SHP77 (cell line): ENCODE data around the gene ICAM1.
A peak's percentile ranks its signal among the peaks of the same experiment; 100 is the strongest.

Experiments
- DNase-seq, 2 experiments: peaks; one replicate each; lab custom pipeline; 2025; lab: John Stamatoyannopoulos, UW

ICAM1 gene

DNA sequence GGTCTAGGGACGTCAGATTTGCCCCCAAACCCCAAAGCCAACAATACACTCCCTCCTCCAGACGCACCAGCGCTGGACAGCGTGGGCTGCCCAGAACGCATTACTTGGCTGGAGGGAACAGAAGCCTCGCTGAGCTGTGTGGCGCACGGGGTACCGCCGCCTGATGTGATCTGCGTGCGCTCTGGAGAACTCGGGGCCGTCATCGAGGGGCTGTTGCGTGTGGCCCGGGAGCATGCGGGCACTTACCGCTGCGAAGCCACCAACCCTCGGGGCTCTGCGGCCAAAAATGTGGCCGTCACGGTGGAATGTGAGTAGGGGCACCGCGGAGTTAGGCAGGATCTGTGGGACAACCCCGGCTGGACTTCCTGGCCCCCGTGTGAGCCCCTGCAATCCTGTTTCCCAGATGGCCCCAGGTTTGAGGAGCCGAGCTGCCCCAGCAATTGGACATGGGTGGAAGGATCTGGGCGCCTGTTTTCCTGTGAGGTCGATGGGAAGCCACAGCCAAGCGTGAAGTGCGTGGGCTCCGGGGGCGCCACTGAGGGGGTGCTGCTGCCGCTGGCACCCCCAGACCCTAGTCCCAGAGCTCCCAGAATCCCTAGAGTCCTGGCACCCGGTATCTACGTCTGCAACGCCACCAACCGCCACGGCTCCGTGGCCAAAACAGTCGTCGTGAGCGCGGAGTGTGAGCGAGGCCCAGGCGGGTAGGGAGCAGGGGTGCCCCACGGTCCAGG, 22.9 kb downstream of the ICAM1 start:
- no peak for DNase-seq

DNA sequence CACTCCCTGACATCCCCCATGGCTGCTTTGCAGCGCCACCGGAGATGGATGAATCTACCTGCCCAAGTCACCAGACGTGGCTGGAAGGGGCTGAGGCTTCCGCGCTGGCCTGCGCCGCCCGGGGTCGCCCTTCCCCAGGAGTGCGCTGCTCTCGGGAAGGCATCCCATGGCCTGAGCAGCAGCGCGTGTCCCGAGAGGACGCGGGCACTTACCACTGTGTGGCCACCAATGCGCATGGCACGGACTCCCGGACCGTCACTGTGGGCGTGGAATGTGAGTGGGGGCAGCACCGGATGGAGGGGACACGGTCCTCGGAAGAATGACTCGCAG, 23.4 kb downstream of the ICAM1 start:
- no peak for DNase-seq

DNA sequence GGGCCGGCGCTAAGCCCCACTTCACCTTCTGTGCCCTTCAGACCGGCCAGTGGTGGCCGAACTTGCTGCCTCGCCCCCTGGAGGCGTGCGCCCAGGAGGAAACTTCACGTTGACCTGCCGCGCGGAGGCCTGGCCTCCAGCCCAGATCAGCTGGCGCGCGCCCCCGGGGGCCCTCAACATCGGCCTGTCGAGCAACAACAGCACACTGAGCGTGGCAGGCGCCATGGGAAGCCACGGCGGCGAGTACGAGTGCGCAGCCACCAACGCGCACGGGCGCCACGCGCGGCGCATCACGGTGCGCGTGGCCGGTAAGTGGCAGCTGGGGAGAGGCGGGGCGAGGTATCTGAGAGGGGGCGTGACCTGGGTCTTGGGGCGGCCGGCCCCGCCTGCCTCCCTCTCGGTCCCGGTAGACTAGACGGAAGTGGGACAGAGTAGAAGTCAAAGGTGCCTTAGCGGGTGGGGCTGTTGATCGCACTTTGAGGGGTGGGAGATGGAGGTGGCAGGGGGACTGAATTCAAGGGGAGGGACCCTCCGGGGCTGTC, 24.5 kb downstream of the ICAM1 start:
- no peak for DNase-seq

DNA sequence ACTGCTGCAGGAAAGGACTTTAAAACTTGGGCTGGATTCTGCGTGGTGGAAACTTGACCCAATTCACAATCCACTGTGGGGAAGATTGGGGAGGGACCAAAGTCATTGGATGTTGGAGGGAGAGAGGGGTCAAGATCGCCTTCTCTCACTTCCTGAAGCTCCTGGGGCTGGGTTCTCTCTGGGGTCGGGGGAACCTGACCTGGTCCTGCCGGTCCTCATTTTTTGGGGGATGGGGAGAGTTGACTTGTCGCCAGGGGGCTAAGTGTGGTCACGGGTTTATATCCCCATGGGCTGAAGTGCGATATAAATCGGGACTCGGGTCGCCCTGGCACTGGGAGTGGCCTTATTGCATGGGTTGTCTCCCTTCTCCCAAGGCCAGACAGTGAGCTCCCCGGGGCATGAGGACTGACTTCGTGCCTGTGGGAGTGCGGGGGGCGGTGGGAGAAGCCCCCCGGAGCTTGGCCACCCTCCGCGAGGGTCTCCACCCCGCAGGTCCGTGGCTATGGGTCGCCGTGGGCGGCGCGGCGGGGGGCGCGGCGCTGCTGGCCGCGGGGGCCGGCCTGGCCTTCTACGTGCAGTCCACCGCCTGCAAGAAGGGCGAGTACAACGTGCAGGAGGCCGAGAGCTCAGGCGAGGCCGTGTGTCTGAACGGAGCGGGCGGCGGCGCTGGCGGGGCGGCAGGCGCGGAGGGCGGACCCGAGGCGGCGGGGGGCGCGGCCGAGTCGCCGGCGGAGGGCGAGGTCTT, 25.1 kb downstream of the ICAM1 start:
- no peak for DNase-seq

DNA sequence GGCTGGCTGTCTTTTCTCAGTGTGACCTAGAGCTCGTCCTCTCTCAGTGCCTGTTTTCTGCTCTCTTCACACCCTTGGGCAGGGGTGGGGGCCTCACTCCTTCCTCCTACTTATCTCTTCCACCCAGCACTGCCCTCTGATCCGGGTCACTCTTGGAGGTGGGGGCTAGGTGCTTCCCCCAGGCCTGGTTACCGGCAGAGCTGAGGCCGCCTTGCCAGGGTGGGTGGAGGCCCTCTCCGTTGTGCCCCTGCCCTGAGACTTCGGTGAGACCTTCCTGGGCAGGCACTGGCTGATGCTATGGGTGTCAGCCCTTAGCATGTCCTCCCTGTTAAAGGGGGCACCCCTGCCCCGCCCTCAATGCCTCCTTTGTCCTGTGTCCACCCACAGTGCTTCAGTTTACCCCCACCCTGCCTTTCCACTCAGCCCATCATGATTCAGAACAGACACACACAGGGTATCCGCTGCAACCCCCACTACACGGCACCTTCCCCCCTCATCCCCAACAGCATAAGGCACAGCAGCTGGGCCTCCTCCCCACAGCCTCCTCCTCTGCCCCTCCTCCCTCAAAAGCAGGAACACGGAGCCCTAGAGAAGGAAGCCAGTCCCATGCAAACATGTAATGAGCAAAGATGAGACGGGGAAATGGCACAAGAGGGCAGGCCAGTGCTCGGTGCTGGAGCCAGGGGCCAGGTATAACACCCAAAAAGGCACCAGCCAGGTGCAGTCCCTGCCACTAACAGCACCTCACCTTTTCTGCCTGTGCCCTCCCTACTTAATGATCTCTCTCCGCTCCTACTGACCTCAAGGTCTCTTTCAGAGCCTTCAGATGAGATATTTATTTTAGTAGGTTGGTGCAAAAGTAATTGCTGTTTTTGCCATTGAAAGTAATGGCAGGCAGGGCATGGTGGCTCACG, 28.9 kb downstream of the ICAM1 start:
- DNase-seq: no peak

DNA sequence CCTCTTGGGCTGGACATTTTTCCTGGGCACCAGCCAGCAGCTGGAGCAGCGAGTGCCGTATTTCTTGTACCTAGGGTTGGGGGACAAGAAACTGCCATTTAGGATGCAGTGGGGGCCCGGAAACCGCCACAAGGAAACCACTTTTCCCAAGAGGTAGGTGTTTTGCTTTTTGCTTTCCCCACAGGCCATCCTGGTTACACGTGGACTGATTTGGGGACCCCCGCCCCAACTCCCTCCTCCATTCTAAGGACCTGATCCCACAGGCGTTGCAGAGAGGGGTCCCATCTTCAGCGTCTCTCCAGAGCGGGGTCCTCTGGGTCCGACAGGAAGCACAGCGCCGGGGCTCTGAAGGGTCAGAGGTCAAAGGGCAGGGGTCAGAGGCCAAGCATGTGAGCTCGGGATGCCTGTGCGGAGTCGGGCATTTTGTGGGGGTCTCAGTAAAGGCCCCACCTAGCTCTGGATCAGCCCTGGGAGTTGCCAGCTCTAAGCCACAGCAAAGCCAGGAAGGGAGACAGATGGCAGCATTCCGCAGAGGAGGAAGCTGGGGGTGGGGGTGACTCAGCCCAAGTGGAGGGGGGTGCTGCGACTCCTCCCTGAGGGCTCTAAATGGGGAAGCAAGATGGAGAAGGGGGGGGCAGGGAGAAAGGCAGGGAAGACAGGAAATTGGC, 34.4 kb downstream of the ICAM1 start:
- no peak for DNase-seq

DNA sequence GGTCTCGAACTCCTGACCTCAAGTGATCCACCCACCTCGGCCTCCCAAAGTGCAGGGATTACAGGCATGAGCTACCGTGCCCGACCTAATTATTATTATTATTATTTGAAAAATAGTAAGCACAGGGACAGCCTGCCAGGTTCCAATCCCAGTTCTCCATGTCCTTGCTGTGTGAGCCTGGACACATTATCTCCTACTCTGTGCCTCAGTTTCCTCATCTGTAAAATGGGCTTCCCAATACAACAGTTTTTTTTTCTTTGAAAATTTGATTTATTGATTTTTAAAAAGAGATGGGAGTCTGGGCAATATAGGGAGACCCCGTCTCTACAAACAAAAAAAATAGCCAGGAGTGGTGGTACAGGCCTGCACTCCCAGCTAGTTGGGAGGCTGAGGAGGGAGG, 35.4 kb downstream of the ICAM1 start:
- DNase-seq: no peak

DNA sequence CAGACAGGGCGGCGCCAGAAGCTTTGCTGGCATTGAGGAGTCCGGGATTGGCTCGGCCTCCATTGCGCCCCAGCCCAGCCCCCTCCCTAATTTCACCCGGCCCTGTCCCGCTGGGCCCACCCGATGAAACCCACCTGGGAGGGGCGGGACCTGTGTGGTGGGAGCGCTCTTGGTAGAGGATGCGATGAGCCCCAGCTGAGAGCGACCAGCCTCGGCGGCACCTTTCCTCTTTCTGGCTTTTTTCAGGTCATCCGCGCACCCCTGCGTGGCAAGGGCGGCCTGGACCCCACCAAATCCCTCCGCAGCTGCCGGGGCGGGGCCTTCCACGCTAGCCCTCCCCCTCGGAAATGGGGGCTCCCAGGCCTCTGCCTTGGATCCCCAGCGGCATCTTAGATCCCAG, 38.5 kb downstream of the ICAM1 start, which contains the start of gene ZGLP1:
TSS of gene ZGLP1 (minus strand) at position 393 of the 400 bp plus-strand sequence.
- no peak for DNase-seq

DNA sequence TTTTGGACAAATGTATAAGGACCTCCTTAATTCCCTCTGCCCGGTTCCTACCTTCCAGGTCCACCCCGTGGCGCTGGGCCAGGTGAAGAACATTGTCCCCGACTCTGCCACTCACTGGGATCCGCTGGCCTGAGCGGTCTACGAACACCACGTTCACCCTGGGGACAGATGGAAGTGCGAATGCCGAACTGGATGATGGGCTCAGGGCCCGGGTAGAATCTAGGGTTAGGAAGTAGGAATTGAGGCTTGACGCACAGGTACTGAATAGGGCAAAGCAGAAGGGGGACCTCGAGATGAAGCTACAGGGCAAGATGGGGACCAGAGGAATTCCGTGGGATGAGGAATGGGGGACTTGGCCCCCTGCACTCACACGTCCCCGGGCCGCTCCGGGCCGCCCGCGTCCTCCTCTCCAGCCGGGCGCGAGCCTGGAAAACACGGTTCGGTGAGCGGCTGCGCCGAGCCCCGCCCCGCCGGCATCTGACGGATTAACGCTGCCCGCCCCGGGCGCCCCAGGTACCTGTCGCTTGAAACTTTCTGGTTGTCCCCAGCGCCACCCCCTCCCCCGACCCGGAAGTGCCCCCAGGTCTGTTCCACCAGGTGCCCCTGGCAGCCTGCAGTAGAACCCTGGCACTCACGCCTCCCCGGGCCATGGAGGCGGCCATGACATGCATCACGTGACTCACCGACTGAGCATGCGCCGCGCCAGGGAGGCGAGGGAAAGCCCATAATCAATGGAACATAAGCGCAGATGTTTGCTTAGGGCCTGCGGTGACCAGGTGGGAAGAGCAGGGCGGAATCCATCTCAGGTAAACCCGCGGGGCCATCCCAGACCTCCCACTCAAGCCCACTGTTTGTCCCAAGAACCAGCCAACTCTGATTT, 44.7 kb downstream of the ICAM1 start, which contains the start of gene FDX2:
TSS of gene FDX2 (minus strand) at position 681 of the 880 bp plus-strand sequence. CDS start at position 662, 19 bp downstream.
- DNase-seq: peak; percentile 80 to 86

DNA sequence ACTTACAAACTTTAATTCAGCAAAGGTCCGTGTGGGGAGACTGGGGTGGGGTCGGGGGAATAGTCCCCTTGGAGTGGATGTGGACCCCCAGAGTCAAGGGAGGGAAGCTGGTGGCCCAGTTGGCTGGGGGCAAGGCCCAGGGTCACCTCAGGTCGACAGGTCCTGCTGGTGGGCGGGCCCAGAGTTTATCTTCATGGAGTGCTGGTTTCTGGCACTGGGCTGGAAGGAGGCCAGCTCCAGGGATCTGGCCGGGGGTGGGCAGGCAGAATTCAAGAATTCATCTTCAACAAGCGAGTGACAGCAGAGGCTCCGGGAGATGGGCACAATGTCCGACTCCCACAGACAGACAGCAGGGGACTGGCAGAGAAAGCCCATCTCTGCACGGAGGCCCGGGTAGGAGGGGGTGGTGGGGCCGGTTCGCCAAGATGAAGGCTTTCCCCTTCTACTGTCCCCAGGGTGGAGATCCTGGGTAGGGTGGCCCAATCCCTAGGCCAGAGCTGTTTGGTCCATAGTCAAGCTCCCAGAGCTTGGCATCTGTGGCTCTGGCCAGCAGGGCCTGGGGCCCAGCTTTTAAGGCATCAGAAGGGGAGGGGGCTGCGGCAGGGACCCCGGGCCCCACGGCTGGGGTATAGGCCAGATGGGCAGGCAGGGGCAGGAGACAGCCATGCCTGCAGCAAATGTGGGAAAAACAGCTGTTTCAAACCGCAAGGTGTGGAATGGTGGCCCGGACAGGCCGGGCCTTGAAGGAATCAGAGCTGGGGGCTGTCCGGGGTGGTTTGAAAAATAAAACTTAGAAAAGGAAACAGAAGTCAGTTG, 45.5 kb downstream of the ICAM1 start:
- DNase-seq: no peak

DNA sequence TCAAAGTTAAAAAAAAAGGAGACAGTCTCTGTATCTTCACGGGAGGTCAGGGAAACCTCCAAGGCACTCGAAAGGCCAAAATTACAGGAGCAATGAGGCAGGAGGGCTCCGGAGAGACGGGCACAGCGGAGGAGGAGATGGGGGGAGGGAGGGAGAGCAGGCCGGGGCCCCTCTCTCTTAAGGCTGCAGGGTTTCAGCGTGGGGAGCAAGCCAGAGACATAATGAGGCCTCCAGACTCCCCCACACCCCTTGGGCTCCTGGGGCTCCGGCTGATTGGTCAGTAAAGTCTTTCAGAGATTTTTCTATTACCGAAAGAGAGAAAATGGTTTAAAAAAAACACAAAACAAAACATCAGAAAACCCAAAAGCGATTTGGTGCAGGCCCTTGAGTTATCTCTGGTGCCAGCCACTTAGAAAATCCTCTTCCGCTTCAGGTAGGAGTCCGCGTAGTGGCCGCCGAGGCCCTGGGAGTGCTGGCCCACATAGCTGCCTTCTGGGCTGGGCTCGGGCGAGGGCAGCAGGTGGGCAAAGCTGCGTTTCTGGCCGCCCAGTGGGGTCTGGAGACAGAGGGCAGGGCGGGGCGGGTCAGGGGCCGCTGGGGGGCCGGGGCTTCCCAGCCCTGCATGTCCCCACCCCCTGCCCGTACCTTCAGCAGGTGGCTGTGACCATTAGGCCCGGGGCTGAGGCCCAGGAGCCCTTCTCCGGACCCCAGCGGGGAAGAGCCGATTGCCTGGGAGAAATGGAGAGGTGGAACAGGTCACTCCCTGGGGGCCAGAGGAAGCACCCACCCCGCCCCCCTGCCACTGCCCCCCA, 46.3 kb downstream of the ICAM1 start:
- DNase-seq: no peak

DNA sequence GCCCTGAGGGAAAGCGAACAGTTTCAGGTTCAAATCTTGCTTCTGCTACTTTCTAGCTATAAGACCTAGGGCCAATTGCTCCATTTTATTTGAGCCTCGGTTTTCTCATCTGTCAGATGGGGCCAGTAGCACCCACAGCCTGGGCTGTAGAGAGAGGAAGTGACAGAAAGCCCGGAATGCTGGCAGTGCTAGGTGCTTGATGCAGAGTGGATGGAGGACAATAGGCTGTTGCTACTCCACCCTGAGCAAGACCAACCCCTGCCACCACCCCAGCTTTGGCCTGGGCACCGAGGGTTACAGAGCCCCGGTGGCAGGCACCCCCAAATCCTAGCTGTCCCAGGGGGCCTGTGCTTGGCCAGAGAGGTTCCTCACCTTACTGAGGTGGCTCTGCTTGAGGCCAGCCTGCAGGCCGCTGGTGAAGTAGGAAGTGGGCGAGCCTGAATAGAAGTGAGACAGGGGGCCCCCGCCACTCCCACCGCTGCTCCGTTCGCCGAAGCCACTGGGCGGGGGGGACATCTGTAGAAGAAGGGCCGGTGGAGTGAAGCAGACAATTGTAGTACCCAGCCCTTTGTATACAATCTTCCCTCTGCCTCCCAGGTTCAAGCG, 47.0 kb downstream of the ICAM1 start:
- no peak for DNase-seq

DNA sequence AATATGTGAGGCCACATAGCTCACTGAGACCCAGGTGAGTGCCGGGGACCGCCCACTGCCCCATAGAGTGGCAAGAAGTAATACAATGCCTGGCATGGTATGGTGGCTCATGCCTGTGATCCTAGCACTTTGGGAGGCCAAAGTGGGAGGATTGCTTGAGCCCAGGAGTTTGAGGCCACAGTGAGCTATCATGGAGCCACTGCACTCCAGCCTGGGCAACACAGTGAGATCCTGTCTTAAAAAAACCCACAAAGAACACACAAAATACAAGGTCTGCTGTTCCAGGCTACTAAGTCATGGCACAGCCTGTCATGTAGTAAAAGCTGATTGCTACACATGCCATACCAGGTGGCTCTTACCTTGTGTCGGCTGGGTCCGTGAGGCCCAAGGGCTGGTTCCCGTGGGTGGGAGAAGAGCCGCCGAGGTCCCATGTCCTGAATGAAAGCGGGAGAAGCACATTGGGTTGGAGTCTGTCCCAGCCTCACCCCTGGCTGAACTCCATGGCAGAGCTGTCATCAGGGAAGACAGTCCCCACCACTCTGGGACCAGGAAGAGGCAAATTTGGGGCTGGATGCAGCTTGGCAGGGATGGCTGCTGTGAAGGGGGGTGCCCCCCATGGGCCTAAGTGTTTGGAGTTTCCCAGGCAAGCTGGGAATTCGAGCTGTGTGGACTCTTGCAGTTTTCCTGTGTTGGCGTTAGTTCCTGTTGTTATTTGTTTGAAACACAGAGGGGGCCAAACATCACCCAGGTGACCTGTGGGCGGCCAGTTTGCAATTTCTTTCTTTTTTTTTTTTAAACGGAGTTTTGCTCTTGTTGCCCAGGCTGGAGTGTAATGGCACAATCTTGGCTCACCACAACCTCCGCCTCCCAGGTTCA, 48.1 kb downstream of the ICAM1 start:
- no peak for DNase-seq

DNA sequence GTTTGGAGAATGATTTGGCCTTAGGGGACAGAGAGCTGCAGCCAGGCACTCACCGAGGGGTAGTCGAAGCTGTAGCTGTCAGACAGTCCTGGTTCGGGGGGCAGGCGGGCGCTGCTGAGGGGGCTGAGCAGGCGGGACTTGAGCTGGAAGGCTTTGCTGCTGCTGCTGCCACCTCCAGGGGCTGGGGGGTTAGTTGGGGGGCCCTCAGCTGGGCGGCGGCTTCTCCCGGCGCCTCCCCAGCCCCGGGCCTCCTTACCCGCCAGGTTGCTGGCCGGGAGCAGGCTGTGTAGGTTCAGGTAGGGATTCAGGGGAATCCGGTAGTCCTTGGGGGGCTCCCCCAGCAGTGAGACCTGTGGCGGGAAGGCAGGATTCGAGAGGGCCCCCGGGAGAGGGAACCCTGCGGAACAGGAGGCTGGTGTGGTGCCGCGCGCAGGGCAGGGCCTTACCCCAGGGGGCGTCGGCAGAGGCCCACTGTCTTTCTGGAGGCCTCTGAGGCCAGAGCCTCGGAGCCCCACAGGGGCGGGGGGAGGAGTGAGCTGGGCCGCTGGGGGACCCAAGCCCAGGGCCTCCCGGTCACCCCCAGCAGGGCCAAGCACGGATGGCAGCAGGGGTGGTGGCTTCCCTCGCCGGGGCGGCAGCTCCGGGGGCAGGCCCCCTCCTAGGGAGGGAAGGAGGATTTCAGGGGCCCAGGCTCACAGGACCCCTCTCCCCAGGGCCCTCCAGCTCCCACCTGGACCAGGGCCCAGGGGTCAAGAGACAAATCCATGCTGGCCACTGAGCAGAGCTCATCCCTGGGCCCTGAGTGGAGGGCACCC, 49.9 kb downstream of the ICAM1 start:
- DNase-seq: no peak

DNA sequence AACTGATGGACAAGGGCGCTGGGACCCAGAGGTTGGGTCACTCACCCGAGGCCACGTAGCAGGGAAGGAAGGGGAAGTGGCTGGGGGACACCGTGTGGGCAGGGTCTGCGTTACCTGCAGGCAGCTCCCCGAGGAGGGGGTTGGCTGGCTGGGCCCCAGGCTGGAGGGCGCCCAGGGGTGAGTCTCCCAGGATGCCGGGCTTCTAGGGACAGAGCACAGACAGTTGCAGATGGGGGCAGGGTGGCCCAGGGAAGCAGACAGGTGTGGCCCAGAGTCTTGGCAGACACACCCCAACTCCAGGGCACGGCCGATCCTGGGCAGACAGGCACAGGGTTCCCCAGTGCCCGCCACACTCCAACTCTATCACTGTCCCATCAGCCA, 50.5 kb downstream of the ICAM1 start:
- no peak for DNase-seq
